Vagina (tissue), 2 donors: Measurements from ENCODE around the gene JMJD6.

Experiments
- POLR2A ChIP-seq, 2 donors: fragments of 450-650 bp; IDR thresholded peaks; one replicate each; pipeline ENCODE4 v1.6.1; 2017; ENCODE audit warnings: antibody characterized with exemption in 2 of 2, mild to moderate bottlenecking in 2 of 2, moderate library complexity in 2 of 2
- TF ChIP-seq, protein P1 (sequence below), 3 experiments: fragments of 450-650 bp in 2 of 3; fragments of 200-600 bp in 1 of 3; sonication (generic) in 1 of 3; IDR thresholded peaks; one replicate each; pipeline ENCODE4 v1.5.1; 2017 to 2019; ENCODE audit warnings: antibody characterized with exemption in 3 of 3, mild to moderate bottlenecking in 2 of 3, moderate library complexity in 2 of 3

DNA sequence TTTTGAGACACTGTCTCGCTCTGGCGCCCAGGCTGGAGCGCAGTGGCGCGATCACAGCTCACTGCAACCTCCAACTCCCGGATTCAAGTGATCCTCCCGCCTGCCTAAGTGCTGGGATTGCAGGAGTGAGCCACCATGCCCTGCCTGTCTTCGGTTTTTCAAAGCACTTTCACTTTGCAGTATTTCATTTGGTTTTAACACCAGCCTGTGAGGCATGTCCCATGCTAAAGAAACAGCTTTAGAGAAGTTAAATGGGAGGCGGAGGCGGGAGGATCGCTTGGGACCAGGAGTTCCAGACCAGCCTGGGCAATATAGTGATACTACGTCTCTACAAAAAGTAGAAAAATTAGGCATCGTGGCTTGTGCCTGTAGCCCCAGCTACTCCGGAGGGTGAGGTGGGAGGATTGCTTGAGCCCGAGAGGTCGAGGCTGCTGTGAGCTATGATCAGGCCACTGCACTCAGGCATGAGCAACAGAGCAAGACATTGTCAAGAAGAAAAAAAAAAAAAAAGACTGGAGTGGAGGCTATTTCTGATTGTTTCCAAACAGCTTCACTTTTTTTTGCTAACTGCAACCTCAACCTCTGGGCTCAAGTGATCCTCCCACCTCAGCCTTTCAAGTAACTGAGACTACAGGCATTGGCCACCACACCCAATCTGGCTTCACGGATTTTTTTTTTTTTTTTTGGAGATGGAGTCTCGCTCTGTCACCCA is 1.5 kb upstream of the JMJD6 start:
- TF ChIP-seq, protein P1, sequence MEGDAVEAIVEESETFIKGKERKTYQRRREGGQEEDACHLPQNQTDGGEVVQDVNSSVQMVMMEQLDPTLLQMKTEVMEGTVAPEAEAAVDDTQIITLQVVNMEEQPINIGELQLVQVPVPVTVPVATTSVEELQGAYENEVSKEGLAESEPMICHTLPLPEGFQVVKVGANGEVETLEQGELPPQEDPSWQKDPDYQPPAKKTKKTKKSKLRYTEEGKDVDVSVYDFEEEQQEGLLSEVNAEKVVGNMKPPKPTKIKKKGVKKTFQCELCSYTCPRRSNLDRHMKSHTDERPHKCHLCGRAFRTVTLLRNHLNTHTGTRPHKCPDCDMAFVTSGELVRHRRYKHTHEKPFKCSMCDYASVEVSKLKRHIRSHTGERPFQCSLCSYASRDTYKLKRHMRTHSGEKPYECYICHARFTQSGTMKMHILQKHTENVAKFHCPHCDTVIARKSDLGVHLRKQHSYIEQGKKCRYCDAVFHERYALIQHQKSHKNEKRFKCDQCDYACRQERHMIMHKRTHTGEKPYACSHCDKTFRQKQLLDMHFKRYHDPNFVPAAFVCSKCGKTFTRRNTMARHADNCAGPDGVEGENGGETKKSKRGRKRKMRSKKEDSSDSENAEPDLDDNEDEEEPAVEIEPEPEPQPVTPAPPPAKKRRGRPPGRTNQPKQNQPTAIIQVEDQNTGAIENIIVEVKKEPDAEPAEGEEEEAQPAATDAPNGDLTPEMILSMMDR (IDR thresholded peaks at IDR 0.05): no peak
- TF ChIP-seq POLR2A (IDR thresholded peaks at IDR 0.05): no peak
